HS-27A (cell line): ENCODE results near the gene ASIC2.

Experiments
- DNase-seq: peaks from one replicate; pipeline ENCODE4 v3.0.0-alpha.2; 2012; ENCODE audit warnings: low read depth, missing footprints

Gene ASIC2

DNA sequence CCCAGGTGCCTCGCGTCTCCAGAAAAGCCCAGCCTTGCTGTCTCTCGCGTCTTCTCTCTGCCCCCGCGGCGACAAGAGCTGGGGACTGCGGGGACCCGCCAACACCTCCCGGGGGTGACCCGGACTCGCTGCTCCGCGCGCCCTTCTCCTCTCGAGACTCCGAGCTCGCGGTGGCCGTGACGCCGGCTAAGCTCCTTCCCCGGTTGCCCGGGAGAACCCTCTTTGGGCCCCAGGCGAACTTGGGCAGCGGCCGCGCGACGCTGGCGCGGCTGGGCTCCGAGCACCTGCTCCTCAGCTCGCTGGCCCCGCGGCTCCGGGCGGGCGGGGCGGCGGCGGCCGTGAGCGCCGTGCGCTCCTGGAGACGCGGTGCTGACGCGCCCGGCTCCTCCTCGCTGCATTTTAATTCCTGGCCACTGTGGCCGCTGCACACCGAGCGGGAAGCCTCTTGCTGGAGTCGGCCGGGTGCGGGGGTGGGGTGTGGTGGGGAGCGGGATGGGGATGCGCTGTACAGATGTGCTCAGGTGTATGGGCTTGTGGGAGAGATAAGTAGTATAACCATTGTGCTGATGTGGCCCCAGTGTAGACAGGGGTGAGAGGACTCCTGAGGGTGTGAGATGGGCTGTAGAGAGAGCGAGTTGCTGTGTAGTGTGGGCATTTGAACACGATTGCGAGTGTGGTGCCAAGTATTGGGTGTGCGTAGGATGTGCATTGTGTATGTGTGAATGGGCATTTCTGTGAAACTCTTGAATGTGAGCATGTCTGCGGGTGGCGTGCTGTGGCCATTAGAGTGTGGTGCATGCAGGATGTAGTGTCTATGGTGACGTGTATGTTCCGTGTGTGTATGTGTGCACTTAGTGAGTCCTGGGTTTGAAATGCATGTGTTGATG lies at the start of gene ASIC2:
ASIC2 (minus strand) TSS at position 315 of the 887 bp plus-strand sequence.
- DNase-seq: no peak

DNA sequence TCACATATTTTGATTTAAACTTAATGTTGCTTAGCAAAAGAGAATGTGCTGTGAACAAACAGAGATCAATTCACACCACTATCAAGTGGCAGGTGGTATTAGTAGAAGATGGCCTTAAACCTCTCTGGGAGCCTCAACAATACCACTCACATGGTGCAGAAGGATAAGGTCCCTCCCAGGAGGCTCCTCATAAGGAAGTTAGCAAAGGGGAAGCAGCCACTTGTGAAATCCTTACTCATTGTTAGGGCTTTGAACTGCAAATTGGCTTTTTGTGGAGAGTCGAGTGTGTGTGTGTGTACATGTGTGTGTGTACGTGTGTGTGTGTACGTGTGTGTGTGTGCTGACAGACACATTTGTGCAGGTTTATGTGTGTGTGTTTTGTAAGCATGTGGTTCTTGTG lies 48.9 kb upstream of the ASIC2 start:
- no peak for DNase-seq

DNA sequence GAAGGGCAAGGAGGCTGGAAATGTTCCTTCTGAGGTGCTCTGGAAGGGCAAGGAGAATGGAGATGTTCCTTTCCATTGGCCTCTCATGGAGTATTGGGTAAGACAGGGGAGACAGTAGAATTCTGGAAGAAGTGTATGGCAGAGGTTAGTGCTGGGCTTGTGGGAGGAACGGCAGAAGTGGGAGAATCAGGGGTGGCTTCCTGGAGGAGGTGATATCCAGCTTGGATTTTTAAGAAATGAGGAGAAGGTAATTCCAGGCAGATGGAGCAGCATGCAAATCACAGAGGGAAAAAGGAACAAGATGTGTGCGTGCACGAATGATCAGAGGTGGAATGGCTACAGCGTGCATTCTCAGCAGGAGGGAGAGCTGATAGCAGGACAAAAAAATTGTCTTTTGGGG lies 45.1 kb upstream of the ASIC2 start:
- no peak for DNase-seq

DNA sequence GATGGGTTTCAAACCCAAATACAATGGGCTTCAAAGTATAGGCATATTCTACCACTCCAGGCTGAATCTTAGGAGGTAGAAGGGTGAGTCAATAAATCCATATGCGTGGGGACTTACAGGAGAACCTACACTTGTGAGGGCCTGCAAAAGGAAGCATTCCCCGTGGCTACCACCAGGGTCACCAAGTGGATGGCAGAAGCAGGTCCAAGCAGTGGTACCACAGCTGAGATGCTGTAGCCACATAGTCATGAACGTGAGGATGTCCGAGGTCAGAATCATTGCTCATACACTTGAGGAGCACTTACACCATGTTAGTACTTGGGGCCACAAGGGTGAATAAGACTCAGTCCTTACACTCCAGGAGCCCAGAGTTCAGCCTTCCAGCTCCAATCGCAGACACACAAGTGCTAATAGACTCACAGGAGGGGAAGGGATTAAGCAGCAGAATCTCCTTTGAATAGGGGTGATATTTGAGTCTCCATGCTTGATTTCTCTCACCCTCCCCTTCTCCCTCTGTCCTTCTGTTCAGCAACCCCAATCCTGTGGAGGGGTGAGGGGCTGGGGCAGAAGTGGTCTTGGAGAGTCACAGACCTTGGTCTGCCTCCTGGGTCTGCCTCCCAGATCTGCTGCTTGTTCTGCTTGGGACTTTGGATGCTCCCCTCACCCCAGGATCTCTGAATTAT lies 42.5 kb upstream of the ASIC2 start:
- DNase-seq: no peak

DNA sequence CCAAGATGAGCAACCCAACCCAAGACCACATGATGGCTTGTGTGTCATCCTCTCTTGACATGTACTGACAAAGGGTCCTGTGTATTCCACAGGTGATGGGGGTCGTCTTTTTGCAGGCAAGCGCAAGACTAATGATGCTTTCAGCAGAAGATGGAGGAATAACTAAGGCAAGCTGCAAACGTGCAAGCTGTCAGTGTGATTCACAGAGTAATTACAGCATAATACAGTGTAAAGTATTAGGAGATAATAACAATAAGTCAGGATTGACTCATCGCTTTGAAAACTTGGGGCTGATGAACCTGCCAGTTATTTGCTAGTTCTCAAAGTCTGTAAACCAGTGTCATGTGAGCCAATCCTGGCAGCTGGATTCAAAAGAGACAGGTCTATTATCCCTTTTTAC lies 41.6 kb upstream of the ASIC2 start:
- no peak for DNase-seq

DNA sequence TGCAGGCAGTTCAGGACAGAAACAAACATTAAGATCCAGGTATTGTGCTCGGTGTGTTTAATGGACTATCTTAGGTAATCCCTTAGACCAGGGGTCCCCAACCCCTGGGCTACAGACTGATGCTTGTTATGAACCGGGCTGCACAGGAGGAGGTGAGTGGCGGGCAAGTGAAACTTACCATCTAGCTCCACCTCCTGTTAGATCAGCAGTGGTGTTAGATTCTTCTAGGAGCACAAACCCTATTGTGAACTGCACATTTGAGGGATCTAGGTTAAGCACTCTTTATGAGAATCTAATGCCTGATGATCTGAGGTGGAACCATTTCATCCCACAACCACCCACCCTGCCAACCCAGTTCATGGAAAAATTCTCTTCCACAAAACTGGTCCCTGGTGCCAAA lies 37.8 kb upstream of the ASIC2 start:
- DNase-seq: no peak

DNA sequence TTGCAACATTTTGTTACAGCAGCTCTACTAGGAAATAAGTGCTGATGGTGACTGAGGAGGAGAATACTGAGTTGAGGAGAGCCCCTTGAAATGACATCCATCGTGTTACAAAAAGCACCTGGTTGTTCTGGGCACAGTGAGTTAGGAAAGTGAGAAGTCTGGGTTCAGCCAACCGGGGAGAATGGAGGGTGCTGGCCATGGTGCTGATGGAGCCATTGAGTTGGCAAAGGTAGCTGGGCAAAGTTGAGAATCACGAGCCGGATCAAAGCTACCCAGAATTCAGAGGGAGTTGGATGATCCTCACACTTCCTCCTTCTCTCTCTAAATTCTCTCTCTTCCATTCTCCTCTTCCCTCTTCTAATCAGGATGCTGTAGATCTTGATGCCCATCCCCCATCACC lies 35.0 kb upstream of the ASIC2 start:
- no peak for DNase-seq

DNA sequence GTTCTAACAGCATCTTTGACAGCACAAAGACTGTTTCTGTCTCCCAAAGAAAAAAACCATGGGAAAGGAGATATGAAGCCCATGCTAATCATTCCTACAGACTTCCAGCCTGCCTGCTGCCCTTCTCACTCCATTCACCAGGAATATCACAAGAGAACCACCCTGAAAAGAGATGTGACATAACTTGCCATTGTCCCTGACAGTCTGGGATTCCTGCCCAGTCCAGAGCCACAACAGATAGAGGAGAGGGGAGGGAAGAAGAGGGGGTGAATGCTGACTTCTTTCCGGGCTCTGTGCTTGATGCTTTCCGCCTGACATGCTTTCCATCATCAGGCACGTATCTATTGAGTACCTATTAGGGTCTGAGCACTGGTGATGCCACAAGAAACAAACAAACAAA lies 31.6 kb upstream of the ASIC2 start:
- DNase-seq: no peak

DNA sequence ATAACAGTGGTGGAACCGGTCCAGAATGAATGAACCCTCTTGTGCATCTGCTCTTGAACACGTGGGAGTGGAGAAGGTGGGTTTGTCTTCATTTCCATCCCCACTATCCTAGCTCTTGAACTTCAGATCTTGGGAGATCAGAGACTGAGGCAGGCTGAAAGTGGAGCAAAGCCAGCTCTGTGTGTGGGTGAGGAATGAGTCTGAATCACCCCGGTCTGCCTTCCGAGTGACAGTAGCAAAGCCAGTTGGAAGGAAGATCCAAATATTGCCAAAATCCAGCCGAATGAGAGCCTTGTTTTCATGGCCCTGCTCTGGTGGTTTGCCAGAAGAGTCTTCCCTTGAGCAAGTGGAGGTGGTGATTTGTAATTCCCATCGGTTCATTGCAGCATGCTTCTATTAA lies 29.0 kb upstream of the ASIC2 start:
- no peak for DNase-seq

DNA sequence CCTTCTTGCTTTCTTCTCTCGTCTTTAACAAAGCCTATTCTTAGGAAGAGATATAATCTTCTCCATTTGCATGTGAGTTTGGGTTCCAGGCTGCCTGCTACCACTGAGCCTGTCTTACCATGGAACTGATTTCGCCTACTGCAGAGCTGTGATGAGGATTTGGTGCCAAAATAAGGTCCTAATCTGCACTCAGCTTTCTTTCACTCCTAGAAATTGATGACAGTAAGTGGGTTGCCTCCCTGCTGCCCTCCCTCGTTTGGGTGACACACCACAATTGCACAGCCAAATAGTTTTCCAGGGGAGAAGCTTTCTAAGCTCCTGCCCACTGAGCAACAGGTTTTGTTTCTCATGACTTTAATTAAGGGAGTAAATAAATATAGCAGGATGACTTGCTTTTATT lies 25.1 kb upstream of the ASIC2 start:
- DNase-seq: no peak

DNA sequence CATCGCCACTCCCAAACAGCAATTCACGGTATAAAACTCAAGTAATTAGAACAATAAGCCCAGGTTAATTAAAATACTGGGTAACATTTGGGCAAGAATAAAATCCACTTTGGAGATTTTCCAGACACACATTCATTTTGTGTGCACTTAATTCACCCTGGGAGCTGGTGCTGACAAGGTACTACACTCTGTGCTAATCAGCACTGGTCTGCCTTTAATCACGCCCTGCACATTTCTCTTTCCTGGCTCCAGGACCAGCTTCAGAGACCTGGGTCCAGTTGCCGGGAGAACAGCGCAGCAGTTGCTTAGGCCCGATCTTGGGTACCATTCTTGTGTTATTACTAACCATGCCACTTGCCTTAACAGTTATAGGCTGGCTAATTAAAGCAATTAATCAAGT lies 23.7 kb upstream of the ASIC2 start:
- no peak for DNase-seq

DNA sequence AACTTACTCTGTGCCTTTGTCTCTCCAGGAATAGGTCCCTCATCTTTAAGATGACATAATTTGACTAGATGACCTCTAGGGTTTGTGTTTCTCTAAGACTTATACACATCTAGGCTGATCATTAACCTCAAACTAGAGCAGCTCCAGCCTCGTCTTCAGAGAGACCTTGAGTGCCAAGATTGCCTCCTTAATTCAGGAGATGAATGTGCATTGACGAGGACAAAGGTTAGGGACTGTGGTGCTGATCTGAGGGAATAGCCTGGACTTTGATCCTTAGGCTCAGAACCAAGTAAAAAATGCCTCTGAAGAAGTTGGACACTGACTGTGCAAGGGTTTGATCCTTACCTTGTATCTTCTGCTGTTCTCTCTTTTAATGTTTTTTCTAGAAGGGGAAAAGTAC lies 17.2 kb upstream of the ASIC2 start:
- no peak for DNase-seq

DNA sequence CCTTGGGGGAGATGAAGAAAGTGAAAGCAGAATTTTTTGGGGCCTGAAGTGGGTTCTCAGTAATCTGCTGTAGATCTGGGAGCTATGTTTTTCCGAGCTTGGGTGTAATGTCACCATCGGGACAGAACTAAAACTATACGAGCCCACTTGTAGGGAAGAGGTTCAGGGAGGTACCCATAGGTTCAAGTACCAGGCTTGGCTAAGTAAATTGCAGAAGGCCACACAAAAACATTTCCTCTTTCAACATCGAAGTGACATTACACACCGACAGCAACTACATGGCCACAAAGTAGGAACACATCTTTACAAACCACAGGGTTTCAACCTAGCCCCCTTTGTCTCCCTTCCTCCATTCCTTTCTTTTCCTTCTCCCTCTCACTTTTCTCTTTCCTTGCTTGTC lies 10.2 kb upstream of the ASIC2 start:
- DNase-seq: no peak

DNA sequence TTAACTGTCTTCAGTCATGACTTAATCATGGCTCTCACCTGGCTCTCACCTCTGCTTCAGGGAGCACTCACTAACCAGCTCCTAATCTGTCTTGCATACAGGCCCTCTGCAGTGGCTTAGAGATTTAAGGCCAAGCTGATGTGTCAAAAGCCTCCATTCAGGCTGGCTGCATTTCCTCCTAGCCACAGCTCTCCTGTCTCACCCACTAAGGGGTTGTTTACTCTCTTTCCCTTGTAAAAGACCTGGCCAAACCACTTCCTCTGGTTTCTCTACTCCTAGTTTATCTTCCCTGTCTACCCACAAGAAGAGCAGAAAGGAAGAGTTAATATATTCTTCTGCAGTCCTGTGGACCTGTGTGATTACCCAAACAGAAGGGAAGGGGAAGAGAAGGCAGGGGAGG lies 9.3 kb upstream of the ASIC2 start:
- no peak for DNase-seq

DNA sequence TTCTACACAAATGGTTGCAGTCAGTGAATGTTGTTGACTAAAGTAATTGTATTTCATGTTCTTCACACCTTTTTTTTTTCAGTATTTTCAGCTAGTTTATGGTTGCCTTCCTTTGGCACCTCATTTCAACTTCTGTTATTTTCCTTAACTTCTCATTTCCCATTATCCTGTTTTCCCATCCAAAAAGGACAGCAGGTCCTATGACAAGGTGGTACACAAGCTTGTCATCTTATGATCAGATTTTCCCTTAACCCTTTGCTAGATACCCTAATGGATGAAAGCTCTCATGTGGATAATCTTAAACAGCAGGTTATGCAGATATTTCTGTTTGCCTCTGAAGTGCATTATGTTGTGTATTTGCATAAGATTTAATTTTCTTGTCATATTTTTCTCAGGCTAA lies 7.1 kb upstream of the ASIC2 start:
- DNase-seq: no peak

DNA sequence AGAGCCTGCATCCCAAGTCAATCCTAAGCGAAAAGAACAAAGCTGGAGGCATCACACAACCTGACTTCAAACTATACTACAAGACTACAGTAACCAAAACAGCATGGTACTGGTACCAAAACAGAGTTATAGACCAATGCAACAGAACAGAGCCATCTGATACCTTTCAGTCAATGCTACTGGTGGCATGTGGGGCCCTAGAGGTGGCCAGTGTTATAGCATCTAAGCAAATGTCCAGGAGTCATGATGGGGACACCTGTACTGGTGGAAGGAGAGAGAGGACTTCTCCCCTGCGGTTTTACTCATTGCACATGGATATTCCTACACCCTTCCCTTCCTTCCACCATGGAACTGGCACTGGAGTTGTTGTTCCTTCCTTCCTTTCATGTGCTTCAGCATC lies 6.0 kb upstream of the ASIC2 start:
- DNase-seq: no peak

DNA sequence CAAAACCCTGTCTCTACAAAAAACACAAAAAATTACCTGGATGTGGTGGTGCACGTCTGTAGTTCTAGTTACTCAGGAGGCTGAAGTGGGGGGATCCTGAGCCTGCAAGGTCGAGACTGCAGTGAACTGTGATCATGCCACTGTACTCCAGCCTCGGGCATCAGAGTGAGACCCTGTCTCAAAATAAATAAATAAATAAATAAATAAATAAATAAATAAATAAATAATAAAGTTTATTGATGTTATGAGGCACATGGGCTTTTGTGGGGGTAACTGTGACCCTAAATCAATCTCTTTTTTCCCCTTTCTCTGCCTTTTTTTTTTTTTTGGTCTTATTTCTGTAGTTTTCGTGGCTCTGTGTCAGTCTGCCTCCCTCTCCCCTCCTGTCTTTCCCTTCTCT lies 4.5 kb upstream of the ASIC2 start:
- DNase-seq: no peak

DNA sequence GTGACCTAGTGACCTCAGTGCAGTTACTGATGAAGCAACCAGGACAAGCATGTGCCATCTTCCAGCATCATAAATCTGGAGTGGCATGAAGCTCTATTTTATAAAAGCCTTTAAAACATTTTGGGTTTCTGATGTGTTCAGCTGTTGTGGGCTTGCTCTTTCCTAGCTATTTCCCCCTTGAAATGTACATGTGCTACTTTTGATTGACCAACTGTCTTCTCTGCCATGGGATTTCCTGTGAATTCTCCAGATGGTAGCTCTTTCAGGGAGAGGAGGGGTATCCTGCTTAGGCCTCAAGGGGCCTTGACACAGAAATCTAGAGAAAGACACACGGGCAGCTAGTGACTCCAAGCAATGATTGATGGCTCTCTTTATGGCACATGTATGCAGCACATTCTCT lies 1.9 kb upstream of the ASIC2 start:
- no peak for DNase-seq

DNA sequence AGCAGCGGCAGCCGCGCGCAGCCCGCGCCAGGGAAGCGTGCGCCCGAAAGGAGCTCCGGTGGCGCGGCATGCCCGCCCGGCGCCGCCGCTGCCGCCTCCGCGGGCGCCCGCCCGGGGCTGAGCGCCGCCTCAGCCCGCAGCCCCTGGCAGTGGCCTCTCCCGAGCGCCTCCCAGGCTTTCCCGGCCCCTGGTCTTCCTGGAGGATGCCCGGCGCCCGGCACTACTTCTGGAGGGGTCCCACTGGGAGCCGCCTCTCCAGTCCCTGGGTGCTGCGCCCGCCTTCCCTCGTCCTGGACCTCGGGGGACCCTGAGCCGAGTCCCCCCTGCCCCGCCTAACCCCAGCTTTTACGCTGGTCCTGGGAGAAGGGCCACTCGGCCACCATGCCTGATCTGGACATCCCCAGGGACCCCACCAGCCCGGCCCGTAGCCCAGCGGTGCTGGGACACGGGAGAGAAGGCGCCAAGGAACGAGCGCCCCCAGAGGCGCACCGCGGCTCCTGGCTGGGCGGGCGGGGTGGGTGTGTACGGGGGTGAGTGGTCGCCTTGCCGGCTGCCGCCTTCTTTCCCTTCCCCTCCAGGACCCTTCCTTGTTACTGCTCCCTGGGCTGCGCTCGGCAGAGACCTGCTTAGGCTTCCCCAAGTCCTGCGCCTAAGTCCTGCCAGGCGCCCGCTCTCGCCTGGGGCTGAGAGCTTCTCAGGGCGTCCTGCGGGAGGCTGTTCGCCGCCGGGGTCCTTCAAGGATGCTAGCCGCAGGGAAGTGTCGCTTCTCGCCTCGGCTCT lies 704 bp downstream of the ASIC2 start:
- DNase-seq: no peak

DNA sequence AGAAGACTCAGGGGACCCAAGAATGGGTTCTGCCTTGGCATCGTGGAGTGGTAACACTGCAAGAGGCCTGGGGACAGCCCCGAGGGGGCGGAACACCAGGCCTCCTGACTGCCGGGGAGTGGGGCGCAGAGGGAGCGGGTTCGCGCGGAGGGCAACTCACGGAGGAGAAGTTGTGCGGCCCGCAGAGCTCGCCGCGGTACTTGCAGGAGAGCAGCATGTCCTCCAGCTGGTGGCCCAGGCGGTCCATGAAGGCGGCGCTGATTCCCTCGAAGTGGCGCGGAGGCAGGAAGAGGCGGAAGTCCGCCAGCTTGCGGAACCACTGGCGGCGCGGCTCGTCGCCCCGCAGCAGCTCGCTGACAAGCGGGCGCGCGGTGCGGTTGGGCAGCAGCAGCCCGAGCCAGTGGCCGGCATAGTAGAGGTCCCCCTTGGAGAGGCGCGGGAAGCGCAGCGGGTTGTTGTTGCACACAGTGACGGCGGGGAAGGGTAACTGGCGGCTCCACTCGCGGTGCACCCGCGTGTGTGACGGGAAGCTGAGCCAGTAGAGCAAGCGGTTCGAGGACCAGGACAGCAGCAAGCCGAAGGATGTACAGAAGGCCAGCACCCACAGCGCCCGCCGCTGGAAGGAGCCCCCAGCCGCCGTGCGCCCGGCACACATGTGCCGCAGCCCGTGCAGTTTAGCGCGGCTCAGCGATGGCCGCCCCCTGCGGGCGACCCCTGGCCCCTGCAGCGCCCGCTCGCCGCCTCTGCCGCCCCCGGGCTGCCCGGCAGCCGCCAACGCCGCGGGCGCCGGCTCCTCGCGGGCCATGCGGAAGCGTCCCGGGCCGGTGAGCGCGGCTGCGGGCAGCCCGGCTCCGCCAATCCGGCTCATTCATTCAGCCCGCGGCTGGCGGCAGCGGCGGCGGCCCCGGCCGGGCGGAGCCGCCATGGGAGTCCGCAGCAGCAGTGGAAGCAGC lies 1.6 kb downstream of the ASIC2 start:
- no peak for DNase-seq

DNA sequence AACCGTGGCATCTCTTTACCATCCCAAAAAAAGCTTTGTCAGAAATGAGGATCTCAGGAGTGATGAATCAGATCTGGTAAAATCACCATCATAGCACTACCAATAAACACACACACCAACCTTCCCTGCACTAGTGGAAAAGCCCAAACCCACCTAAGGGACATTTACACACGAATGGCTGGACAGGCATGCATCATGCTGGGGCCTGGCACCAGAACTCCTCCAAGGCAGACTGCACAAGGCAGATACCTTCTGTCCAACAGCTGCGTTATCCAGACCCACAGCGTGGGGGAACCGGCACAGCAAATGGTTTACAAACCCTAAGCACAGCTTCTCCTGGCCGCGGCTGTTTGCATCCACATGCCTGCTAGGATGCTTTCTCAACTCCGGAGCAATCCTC lies 2.8 kb downstream of the ASIC2 start:
- DNase-seq: no peak

DNA sequence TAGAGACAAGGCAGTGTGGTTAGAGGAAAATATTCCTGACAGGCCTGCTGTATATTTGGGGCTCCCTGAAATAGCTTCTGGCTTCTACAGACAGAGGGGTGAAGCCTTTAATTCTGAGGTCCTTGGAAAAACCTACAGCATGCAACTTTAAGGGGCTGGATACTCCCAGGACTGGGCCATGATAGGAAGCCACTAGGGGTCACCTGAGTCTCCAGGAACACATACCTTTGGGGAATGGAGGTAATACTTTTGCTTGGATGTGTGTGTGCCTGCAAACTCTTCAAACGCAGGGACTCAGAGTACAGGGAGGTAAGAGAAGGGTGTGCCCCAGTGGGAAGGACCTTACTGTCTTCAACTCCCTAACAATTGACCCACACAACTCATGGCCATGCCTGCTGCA lies 4.1 kb downstream of the ASIC2 start:
- no peak for DNase-seq
